HepG2 (cell line): ENCODE data around the gene MOK. TPM values are rescaled to one million over a fixed set of nuclear protein-coding genes. Genes with fewer than 3 reads are reported as not detected.

Source experiments
- ATAC-seq: fragments of 200-7000 bp; cut with Tn5 transposase; 3 replicates; pipeline ENCODE4 v1.9.1; 2020; ENCODE audit warnings: mild to moderate bottlenecking, moderate library complexity
- BruUV-seq: library from RNA; stranded (reverse); fragments of 400-500 nt; replicated peaks from 2 replicates; lab custom pipeline; 2021; lab: Mats Ljungman, UMichigan
- CTCF ChIA-PET: fragments of 300-600 bp; formaldehyde crosslinking; extraction: SDS; loops from one replicate; lab custom pipeline; 2021; ENCODE audit warnings: low total read pairs, inconsistent platforms, low intra/inter-chr PET ratio; lab: Yijun Ruan, JAX
- POLR2A ChIA-PET: fragments of 350-600 bp; sonication (Branson Sonifier 250); formaldehyde crosslinking; loops from one replicate; lab custom pipeline; 2020; ENCODE audit warnings: antibody characterized with exemption, inconsistent platforms; lab: Yijun Ruan, JAX
- DNase-seq: peaks from one replicate; pipeline ENCODE4 v3.0.0-alpha.2; 2015; ENCODE audit warnings: low spot score
- FAIRE-seq: peaks from 3 replicates; lab custom pipeline; 2011; peaks lifted over from hg19 to GRCh38; lab: Jason Lieb, UNC
- H2AFZ ChIP-seq: one replicate; pipeline ENCODE4 v1.6.1; 2011; ENCODE audit warnings: low read length, inconsistent platforms
- H3K27ac ChIP-seq: fragments of 300-600 bp; 3 replicates; pipeline ENCODE4 v1.8.0; 2011; ENCODE audit warnings: mixed run types, mild to moderate bottlenecking, mixed read lengths, low read length, inconsistent platforms; ENCODE audit not compliant: insufficient read depth; ENCODE audit errors: extremely low read length
- H3K27me3 ChIP-seq, 2 experiments: fragments of 200-600 bp in 1 of 2; 2 replicates in 1 of 2; 3 replicates in 1 of 2; pipeline versions ENCODE4 v1.6.0 to v1.8.0; 2011; ENCODE audit warnings: low read length in 2 of 2, mild to moderate bottlenecking in 2 of 2, moderate library complexity in 2 of 2, inconsistent platforms in 1 of 2; ENCODE audit not compliant: insufficient read depth in 2 of 2, control insufficient read depth in 1 of 2
- H3K36me3 ChIP-seq, 2 experiments: fragments of 200-600 bp in 1 of 2; replicated peaks in 1 of 2; 2 replicates in 1 of 2; 3 replicates in 1 of 2; pipeline versions ENCODE4 v1.5.1 to v1.8.0; 2011; ENCODE audit warnings: low read length in 2 of 2, inconsistent platforms in 1 of 2; ENCODE audit not compliant: insufficient read depth in 2 of 2, control insufficient read depth in 1 of 2
- H3K4me1 ChIP-seq: 2 replicates; pipeline ENCODE4 v1.5.1; 2012; ENCODE audit warnings: low read length, inconsistent platforms; ENCODE audit not compliant: insufficient read depth
- H3K4me2 ChIP-seq: 2 replicates; pipeline ENCODE4 v1.6.0; 2011; ENCODE audit warnings: low read depth, low read length, inconsistent platforms
- H3K4me3 ChIP-seq, 3 experiments: fragments of 200-600 bp in 1 of 3; sonication (generic), shearing (Covaris generic) in 1 of 3; replicated peaks in 1 of 3; 2 replicates each; pipeline ENCODE4 v1.5.1; 2011 to 2016; ENCODE audit warnings: low read length in 3 of 3, inconsistent platforms in 2 of 3, low read depth in 2 of 3, mild to moderate bottlenecking in 2 of 3, control low read depth in 1 of 3, mixed read lengths in 1 of 3; ENCODE audit not compliant: insufficient read depth in 1 of 3
- H3K79me2 ChIP-seq: one replicate; pipeline ENCODE4 v1.6.1; 2011; ENCODE audit warnings: low read length, inconsistent platforms; ENCODE audit not compliant: insufficient read depth
- H3K9ac ChIP-seq: 2 replicates; pipeline ENCODE4 v1.6.0; 2011; ENCODE audit warnings: mild to moderate bottlenecking, low read depth, low read length, inconsistent platforms; ENCODE audit not compliant: insufficient read depth
- H3K9me3 ChIP-seq: 2 replicates; pipeline ENCODE4 v1.5.1; 2012; ENCODE audit warnings: mild to moderate bottlenecking, low read length
- H4K20me1 ChIP-seq: 2 replicates; pipeline ENCODE4 v1.6.0; 2011; ENCODE audit warnings: inconsistent platforms, mild to moderate bottlenecking, low read length, moderate library complexity; ENCODE audit not compliant: insufficient read depth
- FOXA3 ChIP-seq: IDR thresholded peaks from 2 replicates; pipeline ENCODE4 v1.6.1; 2016; ENCODE audit warnings: missing genetic modification reagents, missing compliant biosample characterization
- HNF1A ChIP-seq, 2 experiments: sonication (generic) in 1 of 2; formaldehyde crosslinking in 1 of 2; IDR thresholded peaks; 2 replicates each; pipeline versions ENCODE4 v1.4.0 to v1.6.1; 2016 to 2020; ENCODE audit warnings: borderline replicate concordance in 1 of 2, low read depth in 1 of 2, mild to moderate bottlenecking in 1 of 2, missing genetic modification reagents in 1 of 2
- JDP2 ChIP-seq: sonication (generic); formaldehyde crosslinking; IDR thresholded peaks from 2 replicates; pipeline ENCODE4 v1.8.1; 2022; ENCODE audit warnings: missing genetic modification reagents, borderline replicate concordance
- KAT2B ChIP-seq: fragments of 150-350 bp; IDR thresholded peaks from 2 replicates; pipeline ENCODE4 v1.6.1; 2014; ENCODE audit warnings: low read depth, low read length, borderline replicate concordance
- MAFF ChIP-seq: IDR thresholded peaks from 2 replicates; pipeline ENCODE4 v1.6.1; 2011; ENCODE audit warnings: low read depth, low read length, improper control_type of control experiment
- NCOA5 ChIP-seq: sonication (generic); formaldehyde crosslinking; IDR thresholded peaks from 2 replicates; pipeline ENCODE4 v1.4.0; 2020; ENCODE audit warnings: missing genetic modification reagents
- SETDB1 ChIP-seq: sonication (generic); formaldehyde crosslinking; IDR thresholded peaks from 2 replicates; pipeline ENCODE4 v1.5.1; 2020; ENCODE audit warnings: missing genetic modification reagents, mild to moderate bottlenecking, borderline replicate concordance
- SP1 ChIP-seq, 2 experiments: fragments of 450-650 bp in 1 of 2; sonication (generic) in 1 of 2; formaldehyde crosslinking in 1 of 2; IDR thresholded peaks; 2 replicates each; pipeline versions ENCODE4 v1.4.0 to v1.6.1; 2016 to 2020; ENCODE audit warnings: missing genetic modification reagents in 1 of 2
- TRIM24 ChIP-seq: sonication (generic); formaldehyde crosslinking; IDR thresholded peaks from 2 replicates; pipeline ENCODE4 v1.8.0; 2022; ENCODE audit warnings: mild to moderate bottlenecking, missing genetic modification reagents
- ZNF777 ChIP-seq: sonication (generic); formaldehyde crosslinking; IDR thresholded peaks from 2 replicates; pipeline ENCODE4 v1.4.0; 2020; ENCODE audit warnings: missing genetic modification reagents
- ZZZ3 ChIP-seq: sonication (generic); formaldehyde crosslinking; IDR thresholded peaks from 2 replicates; pipeline ENCODE4 v1.4.0; 2020; ENCODE audit warnings: missing genetic modification reagents, mild to moderate bottlenecking, borderline replicate concordance
- WGBS: methylation state at CpG from one replicate; pipeline ENCODE4 v1.1.6; 2017; ENCODE audit warnings: low lambda C conversion rate; 5-methylcytosine and 5-hydroxymethylcytosine counted together
- in situ Hi-C: cut with HindIII; loops from 2 replicates; pipeline ENCODE4 v1.10.0; 2017; ENCODE audit warnings: low pct_unique_long_range_greater_than_20kb; ENCODE audit not compliant: extremely low pct_ligation_motif_present
- intact Hi-C: fragments of 100-400 bp; cut with micrococcal nuclease; formaldehyde crosslinking; loops from one replicate; pipeline ENCODE4 v1.10.0; 2022; ENCODE audit not compliant: unreplicated experiment
- polyA plus RNA-seq, 8 experiments: library from polyadenylated mRNA; depleted of rRNA in 3 of 8; stranded (reverse) in 7 of 8; unstranded in 1 of 8; fragments of >200 nt; fragmentation: Illumina TruSeq in 4 of 8; extraction: Trizol in 4 of 8; gene quantifications; 2 replicates each; pipeline versions ENCODE4 v1.2.1 to v1.2.3, GENCODE V29; 2011 to 2016; ENCODE audit warnings: low read depth in 4 of 8, missing spikeins in 1 of 8, mixed read lengths in 1 of 8; ENCODE audit not compliant: insufficient read depth in 1 of 8
- total RNA-seq, 5 experiments: library from RNA; depleted of rRNA; stranded (reverse); fragments of >200 nt; fragmentation: Illumina TruSeq; extraction: Trizol; gene quantifications; 2 replicates each; pipeline ENCODE4 v1.2.3, GENCODE V29; 2016; ENCODE audit warnings: low read depth in 1 of 5
- TF ChIP-seq, protein P1 (sequence below): sonication (generic); formaldehyde crosslinking; IDR thresholded peaks from 2 replicates; pipeline ENCODE4 v1.5.1; 2020; ENCODE audit warnings: missing genetic modification reagents, mild to moderate bottlenecking, borderline replicate concordance
- TF ChIP-seq, protein P2 (sequence below): sonication (generic); formaldehyde crosslinking; conservative IDR thresholded peaks from 2 replicates; pipeline ENCODE4 v1.8.1; 2023; ENCODE audit warnings: missing genetic modification reagents

MOK gene
- total and polyA plus RNA-seq, 2 of the 13 experiments (the other 11 are each of a cell fraction or from before 2014, with no cell fraction given): 15.3 to 16.9 TPM

- TF ChIP-seq, protein P1, sequence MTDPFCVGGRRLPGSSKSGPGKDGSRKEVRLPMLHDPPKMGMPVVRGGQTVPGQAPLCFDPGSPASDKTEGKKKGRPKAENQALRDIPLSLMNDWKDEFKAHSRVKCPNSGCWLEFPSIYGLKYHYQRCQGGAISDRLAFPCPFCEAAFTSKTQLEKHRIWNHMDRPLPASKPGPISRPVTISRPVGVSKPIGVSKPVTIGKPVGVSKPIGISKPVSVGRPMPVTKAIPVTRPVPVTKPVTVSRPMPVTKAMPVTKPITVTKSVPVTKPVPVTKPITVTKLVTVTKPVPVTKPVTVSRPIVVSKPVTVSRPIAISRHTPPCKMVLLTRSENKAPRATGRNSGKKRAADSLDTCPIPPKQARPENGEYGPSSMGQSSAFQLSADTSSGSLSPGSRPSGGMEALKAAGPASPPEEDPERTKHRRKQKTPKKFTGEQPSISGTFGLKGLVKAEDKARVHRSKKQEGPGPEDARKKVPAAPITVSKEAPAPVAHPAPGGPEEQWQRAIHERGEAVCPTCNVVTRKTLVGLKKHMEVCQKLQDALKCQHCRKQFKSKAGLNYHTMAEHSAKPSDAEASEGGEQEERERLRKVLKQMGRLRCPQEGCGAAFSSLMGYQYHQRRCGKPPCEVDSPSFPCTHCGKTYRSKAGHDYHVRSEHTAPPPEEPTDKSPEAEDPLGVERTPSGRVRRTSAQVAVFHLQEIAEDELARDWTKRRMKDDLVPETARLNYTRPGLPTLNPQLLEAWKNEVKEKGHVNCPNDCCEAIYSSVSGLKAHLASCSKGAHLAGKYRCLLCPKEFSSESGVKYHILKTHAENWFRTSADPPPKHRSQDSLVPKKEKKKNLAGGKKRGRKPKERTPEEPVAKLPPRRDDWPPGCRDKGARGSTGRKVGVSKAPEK (CRISPR knock-in tag): peak; percentile 93
- TF ChIP-seq JDP2 (CRISPR knock-in tag) (no peak), TRIM24 (no peak), NCOA5 (CRISPR knock-in tag) (no peak), SP1 (IDR thresholded peaks at IDR 0.05) (no peak), SP1 (CRISPR knock-in tag; IDR thresholded peaks at IDR 0.05) (no peak), FOXA3 (CRISPR knock-in tag) (peak; percentile 20; the same call in 1 of the 2 replicates), MAFF (no peak)
- TF ChIP-seq, all 625 proteins: peak for 228
Observed at GRCh38 chr14:102314242-102315011, 9.5 kb upstream of the MOK start (continued).

DNA sequence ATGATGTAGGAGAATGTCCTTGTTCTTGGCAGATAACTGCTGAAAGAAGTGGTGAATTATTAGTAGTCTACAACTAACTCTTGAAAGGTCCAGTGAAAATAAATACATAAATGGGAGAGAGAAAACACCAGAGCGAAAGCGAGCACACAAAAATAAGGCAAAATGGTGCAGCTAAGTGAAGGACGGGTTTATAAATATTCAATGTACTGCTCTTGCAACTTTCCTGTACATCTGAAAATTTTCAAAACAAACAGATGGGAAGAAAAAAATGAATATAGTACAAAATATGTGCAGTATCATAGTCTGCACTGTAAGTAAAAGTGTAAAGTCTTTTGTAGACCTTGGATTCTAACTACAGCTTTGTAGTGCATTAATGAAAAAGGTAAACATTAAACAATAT is 1.3 kb downstream of the MOK start:
- no peaks in the 10 kb centered on the region for H3K9me3 ChIP-seq
- no peaks in the 10 kb centered on the region for H4K20me1 ChIP-seq
- intact Hi-C loops (no loop called here), in situ Hi-C loops (no loop called here)
- H3K4me1 ChIP-seq: peaks cover 31% of the 10 kb centered on the region
- ChIA-PET CTCF (no interaction called here), POLR2A (interaction anchor here (1.9 kb wide), 1 partner anchor 16 kb away, joined by 14 read pairs; the partner anchor contains the start of gene ZNF839)
- H3K9ac ChIP-seq: no peak overlapping the region
- DNase-seq: no peak
- peak overlapping the region; percentile 72; the same call in 1 of the 2 replicates for H3K4me2 ChIP-seq
- FAIRE-seq: no peak
- no peak overlapping the region for H3K27ac ChIP-seq
- H3K4me3 ChIP-seq: peak overlapping the region in 1 of 3 experiments; percentile 64; a peak in 2 of 6 replicates
- no peaks in the 10 kb centered on the region for H3K27me3 ChIP-seq
- no TSS peak for BruUV-seq
- H3K79me2 ChIP-seq: no peaks in the 10 kb centered on the region
- H2AFZ ChIP-seq: no peak overlapping the region
- H3K36me3 ChIP-seq: no peaks in the 10 kb centered on the region
- no peak for ATAC-seq
- 98% methylated on average over 3 of the region's 3 CpGs for WGBS
- TF ChIP-seq SETDB1 (CRISPR knock-in tag): no peak
- TF ChIP-seq ZNF777 (CRISPR knock-in tag): no peak
- TF ChIP-seq, protein P2, sequence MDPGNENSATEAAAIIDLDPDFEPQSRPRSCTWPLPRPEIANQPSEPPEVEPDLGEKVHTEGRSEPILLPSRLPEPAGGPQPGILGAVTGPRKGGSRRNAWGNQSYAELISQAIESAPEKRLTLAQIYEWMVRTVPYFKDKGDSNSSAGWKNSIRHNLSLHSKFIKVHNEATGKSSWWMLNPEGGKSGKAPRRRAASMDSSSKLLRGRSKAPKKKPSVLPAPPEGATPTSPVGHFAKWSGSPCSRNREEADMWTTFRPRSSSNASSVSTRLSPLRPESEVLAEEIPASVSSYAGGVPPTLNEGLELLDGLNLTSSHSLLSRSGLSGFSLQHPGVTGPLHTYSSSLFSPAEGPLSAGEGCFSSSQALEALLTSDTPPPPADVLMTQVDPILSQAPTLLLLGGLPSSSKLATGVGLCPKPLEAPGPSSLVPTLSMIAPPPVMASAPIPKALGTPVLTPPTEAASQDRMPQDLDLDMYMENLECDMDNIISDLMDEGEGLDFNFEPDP (CRISPR knock-in tag): no peak
- no peak for TF ChIP-seq HNF1A (IDR thresholded peaks at IDR 0.05; ENCODE audit: low read depth)
- TF ChIP-seq HNF1A (CRISPR knock-in tag; IDR thresholded peaks at IDR 0.05; ENCODE audit: borderline replicate concordance): no peak
- no peak for TF ChIP-seq ZZZ3 (CRISPR knock-in tag)
- TF ChIP-seq KAT2B: no peak
